Measurements from ENCODE around the gene ZNF454. TPM values are rescaled to one million over a fixed set of nuclear protein-coding genes. Genes with fewer than 3 reads are reported as not detected.

The ZNF454 gene
- total RNA-seq (10.6 TPM), polyA plus RNA-seq (1.7 TPM)

- DNase-seq (ENCODE audit: extremely low spot score): peak; percentile 92
- peaks cover 2% of the 10 kb centered on the region for H3K36me3 ChIP-seq (ENCODE audit: insufficient read depth)
- H3K4me3 ChIP-seq (ENCODE audit: low read depth, low read length): peak within 1 kb of the TSS; percentile 59
- WGBS: under 1% methylated on average over 69 of the region's 69 CpGs
- H3K27ac ChIP-seq (ENCODE audit: low read depth): peak within 1 kb of the TSS; percentile 31
- no peaks in the 10 kb centered on the region for H3K4me1 ChIP-seq (ENCODE audit: insufficient read depth)
Observed at GRCh38 chr5:178940569-178941360, at the start of gene ZNF454. Gene ZNF454 (plus strand): TSS chr5:178941198. CDS start chr5:178942792, 1,594 bp downstream.

GRCh38 chr5:178895615-178896571 lies 45.1 kb upstream of the ZNF454 start, which contains the start of gene ZFP2:
Gene ZFP2 (plus strand): TSS chr5:178895913. CDS start chr5:178931314, 35,401 bp downstream.
- WGBS: 1% methylated on average over 79 of the region's 79 CpGs
- Histone ChIP-seq H3K4me3 (ENCODE audit: low read depth, low read length) (peak within 1 kb of the TSS; percentile 80), H3K36me3 (ENCODE audit: insufficient read depth) (no peaks in the 10 kb centered on the region), H3K4me1 (ENCODE audit: insufficient read depth) (no peaks in the 10 kb centered on the region), H3K27ac (ENCODE audit: low read depth) (no peak within 1 kb of the TSS)
- DNase-seq (ENCODE audit: extremely low spot score): no peak

GRCh38 chr5:178899289-178899688 lies 41.7 kb upstream of the ZNF454 start:
- Histone ChIP-seq H3K27ac (ENCODE audit: low read depth) (no peak overlapping the region), H3K4me3 (ENCODE audit: low read depth, low read length) (no peak overlapping the region), H3K4me1 (ENCODE audit: insufficient read depth) (no peaks in the 10 kb centered on the region), H3K36me3 (ENCODE audit: insufficient read depth) (no peaks in the 10 kb centered on the region)
- WGBS: 77% methylated on average over 5 of the region's 5 CpGs
- DNase-seq (ENCODE audit: extremely low spot score): no peak

GRCh38 chr5:178902849-178903248 lies 38.1 kb upstream of the ZNF454 start:
- Histone ChIP-seq H3K4me1 (ENCODE audit: insufficient read depth) (no peaks in the 10 kb centered on the region), H3K36me3 (ENCODE audit: insufficient read depth) (no peaks in the 10 kb centered on the region), H3K27ac (ENCODE audit: low read depth) (no peak overlapping the region), H3K4me3 (ENCODE audit: low read depth, low read length) (no peak overlapping the region)
- DNase-seq (ENCODE audit: extremely low spot score): no peak
- WGBS: 74% methylated on average over 3 of the region's 3 CpGs

GRCh38 chr5:178931846-178932760 lies 8.9 kb upstream of the ZNF454 start:
- DNase-seq (ENCODE audit: extremely low spot score): no peak
- no peak overlapping the region for H3K27ac ChIP-seq (ENCODE audit: low read depth)
- H3K36me3 ChIP-seq (ENCODE audit: insufficient read depth): peaks cover 5% of the 10 kb centered on the region
- H3K4me1 ChIP-seq (ENCODE audit: insufficient read depth): no peaks in the 10 kb centered on the region
- no peak overlapping the region for H3K4me3 ChIP-seq (ENCODE audit: low read depth, low read length)
- 97% methylated on average over 11 of the region's 11 CpGs for WGBS

- no peak overlapping the region for H3K27ac ChIP-seq (ENCODE audit: low read depth)
- H3K4me1 ChIP-seq (ENCODE audit: insufficient read depth): no peaks in the 10 kb centered on the region
- 1% methylated on average over 23 of the region's 23 CpGs for WGBS
- H3K4me3 ChIP-seq (ENCODE audit: low read depth, low read length): peak overlapping the region; percentile 59
- no peak for DNase-seq (ENCODE audit: extremely low spot score)
- peaks cover 2% of the 10 kb centered on the region for H3K36me3 ChIP-seq (ENCODE audit: insufficient read depth)
Observed at GRCh38 chr5:178941361-178941760, 363 bp downstream of the ZNF454 start.

- H3K27ac ChIP-seq (ENCODE audit: low read depth): no peak overlapping the region
- peaks cover 2% of the 10 kb centered on the region for H3K36me3 ChIP-seq (ENCODE audit: insufficient read depth)
- H3K4me3 ChIP-seq (ENCODE audit: low read depth, low read length): no peak overlapping the region
- DNase-seq (ENCODE audit: extremely low spot score): no peak
- WGBS: 98% methylated on average over 5 of the region's 5 CpGs
- H3K4me1 ChIP-seq (ENCODE audit: insufficient read depth): no peaks in the 10 kb centered on the region
Observed at GRCh38 chr5:178965465-178966055, 24.6 kb downstream of the ZNF454 start.

- Histone ChIP-seq H3K36me3 (ENCODE audit: insufficient read depth) (no peaks in the 10 kb centered on the region), H3K4me1 (ENCODE audit: insufficient read depth) (no peaks in the 10 kb centered on the region), H3K4me3 (ENCODE audit: low read depth, low read length) (no peak overlapping the region), H3K27ac (ENCODE audit: low read depth) (no peak overlapping the region)
- WGBS: 94% methylated on average over 15 of the region's 15 CpGs
- DNase-seq (ENCODE audit: extremely low spot score): no peak
Observed at GRCh38 chr5:178981381-178981780, 40.4 kb downstream of the ZNF454 start.

- no peak overlapping the region for H3K27ac ChIP-seq (ENCODE audit: low read depth)
- H3K4me3 ChIP-seq (ENCODE audit: low read depth, low read length): no peak overlapping the region
- 98% methylated on average over 17 of the region's 17 CpGs for WGBS
- no peaks in the 10 kb centered on the region for H3K36me3 ChIP-seq (ENCODE audit: insufficient read depth)
- no peaks in the 10 kb centered on the region for H3K4me1 ChIP-seq (ENCODE audit: insufficient read depth)
- DNase-seq (ENCODE audit: extremely low spot score): no peak
Observed at GRCh38 chr5:178982941-178983340, 41.9 kb downstream of the ZNF454 start.

- Histone ChIP-seq H3K4me3 (ENCODE audit: low read depth, low read length) (no peak overlapping the region), H3K36me3 (ENCODE audit: insufficient read depth) (no peaks in the 10 kb centered on the region), H3K4me1 (ENCODE audit: insufficient read depth) (no peaks in the 10 kb centered on the region), H3K27ac (ENCODE audit: low read depth) (no peak overlapping the region)
- no peak for DNase-seq (ENCODE audit: extremely low spot score)
- 95% methylated on average over 10 of the region's 10 CpGs for WGBS
Observed at GRCh38 chr5:178983728-178984127, 42.7 kb downstream of the ZNF454 start.

GRCh38 chr5:178984145-178985072 lies 43.4 kb downstream of the ZNF454 start:
- H3K4me1 ChIP-seq (ENCODE audit: insufficient read depth): no peaks in the 10 kb centered on the region
- no peak for DNase-seq (ENCODE audit: extremely low spot score)
- no peak overlapping the region for H3K4me3 ChIP-seq (ENCODE audit: low read depth, low read length)
- WGBS: 95% methylated on average over 37 of the region's 37 CpGs
- no peaks in the 10 kb centered on the region for H3K36me3 ChIP-seq (ENCODE audit: insufficient read depth)
- no peak overlapping the region for H3K27ac ChIP-seq (ENCODE audit: low read depth)

Measured in urinary bladder (tissue), 4 donors.